GM19328 (cell line): Measurements from ENCODE around the gene SMR3A.

Source experiments
- ATAC-seq: cut with Tn5 transposase; IDR thresholded peaks from one replicate; pipeline ENCODE4 v1.9.1; 2021; ENCODE audit warnings: mild to moderate bottlenecking, moderate library complexity; ENCODE audit not compliant: unreplicated experiment

SMR3A gene

DNA sequence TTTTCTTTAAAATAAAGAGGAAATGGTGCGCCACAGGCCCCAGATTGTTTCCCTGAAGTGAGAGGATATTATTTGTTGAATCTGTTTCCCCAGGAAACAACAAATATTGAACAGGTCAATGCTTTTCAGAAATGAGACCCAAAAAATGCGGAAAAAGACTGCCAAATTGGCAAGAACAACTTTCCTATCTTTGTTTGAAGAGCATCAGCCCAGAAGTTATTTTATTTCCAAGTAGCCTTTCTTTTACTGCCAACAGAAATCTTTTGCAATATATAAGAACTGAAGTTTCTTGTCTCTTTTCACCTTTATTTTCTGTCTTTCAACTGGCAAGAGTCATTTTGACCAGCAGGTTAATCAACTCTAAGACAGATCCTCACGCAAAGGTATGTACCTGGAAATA is at the start of gene SMR3A:
TSS of gene SMR3A (plus strand) at position 301 of the 400 bp plus-strand sequence. CDS start 1,356 bp downstream, outside the sequence.
- ATAC-seq = no peak

DNA sequence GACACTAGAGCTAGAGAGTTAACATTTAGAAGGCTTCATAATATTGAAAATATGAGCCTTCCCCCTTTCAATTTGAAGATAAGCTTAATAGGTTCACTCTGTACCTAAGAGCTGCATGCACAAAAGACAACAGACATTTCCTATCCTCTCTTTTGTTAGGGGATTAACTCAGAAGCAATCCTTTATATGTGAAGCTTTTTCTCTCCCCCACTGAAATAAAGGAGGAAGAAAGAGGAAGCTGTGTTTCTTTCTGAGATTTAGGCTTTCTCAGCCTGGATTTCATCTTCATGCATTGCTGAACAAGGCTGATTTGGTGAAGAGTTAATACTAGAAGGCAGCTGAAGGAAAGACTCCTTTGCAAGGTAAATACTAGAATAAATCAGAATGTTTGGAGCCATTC is 46.8 kb upstream of the SMR3A start:
- no peak for ATAC-seq

DNA sequence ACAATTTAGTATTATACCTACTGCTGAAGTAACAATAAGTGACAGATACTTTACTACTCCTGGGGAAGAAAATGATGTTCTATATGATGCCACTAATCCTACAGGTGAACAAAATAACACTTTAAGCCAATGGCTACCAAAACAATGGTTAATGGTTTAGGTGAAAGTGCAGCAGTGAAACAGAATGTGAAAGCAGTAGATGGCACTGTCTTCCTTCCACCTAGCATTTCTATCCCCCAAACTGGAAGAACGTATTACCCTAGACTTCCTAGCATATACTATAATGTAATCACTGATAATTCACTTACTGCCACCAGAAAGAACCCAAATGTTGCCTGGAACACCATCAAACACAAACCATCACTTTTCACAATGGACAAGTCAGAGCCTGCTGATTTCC is 44.6 kb upstream of the SMR3A start:
- peak; percentile 62 for ATAC-seq

DNA sequence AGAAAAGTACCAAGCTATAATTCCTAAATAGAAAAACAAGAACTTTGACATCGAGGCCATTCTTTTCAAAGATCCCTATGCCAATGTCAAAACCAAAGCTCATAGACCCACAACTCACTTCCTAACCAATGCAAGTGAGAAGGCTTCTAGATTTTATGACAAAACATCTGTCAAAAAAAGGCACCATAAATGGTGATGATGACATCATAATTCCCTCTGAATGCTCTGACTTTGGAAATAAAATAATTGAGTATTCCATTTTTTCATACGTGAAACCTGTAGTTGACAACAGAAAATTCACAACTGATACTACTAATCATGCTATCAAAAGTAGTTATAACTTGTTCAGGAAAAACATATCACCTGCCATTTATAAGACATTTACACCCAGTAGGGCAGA is 34.5 kb upstream of the SMR3A start:
- ATAC-seq = no peak

GRCh38 chr4:70334681-70335080 is 25.9 kb upstream of the SMR3A start, which contains the start of gene CABS1:
Gene CABS1, plus strand, starts transcription at chr4:70334981. Its CDS starts 59 bp downstream, at chr4:70335040.
- no peak for ATAC-seq

DNA sequence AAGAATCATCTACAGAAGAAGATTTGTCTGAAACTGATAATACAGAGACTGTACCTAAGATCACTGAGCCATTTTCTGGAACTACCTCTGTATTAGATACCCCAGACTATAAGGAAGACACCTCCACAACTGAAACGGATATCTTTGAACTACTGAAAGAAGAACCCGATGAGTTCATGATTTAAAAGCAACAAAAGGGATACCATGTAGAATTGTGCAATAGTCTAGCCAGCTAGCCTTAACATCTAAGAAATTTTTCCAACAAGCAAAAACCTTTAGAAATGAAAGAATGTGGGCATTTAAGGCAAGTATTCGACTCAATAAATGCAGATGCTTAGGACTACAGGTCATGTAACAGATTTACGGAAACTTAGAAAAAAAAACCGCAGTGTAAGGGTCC is 24.5 kb upstream of the SMR3A start:
- no peak for ATAC-seq

GRCh38 chr4:70337886-70338420 is 22.6 kb upstream of the SMR3A start:
- ATAC-seq = no peak

DNA sequence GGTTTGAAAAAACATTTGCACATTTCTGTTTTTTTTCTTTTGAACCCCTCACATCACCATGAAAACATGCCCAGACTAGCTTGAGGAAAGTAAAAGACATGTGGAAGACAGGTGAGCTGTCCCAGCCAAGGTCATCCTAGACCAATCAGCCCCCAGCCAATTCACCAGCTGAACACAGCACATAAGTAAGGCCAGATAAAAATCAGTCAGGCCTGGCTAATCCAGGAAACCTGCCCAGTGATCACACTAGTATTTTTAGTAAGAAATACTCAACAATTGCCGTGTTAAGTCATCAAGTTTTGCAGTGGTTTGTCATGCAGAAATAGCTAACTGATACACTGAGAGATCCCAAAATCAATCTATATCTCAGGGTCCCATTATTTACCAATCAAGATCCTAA is 4.4 kb upstream of the SMR3A start:
- no peak for ATAC-seq

DNA sequence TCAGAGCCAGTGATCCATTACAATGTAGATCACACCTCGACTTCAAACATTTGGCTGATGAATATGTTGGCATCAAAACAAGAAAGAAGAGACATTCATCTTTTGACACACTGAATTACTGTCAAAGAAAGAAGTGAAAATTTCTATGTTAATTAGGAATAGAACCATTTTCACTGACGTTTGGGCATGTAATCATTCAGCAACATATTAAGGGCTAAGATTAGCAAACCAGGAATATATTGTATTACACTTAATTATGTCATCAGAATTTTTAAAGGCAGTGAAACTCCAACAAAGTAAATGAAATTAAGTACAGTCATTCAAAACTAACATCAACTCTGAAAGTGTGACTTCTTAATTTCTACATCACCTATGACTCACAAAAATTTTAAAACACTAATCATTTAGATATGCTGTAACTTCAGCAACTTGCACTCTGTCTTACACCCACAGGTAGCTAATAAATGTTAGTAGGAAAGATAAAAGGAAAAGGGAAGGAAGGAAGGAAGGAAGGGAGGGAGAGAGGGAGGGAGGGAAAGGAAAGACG is 1.4 kb upstream of the SMR3A start:
- no peak for ATAC-seq

GRCh38 chr4:70364002-70364401 is 3.4 kb downstream of the SMR3A start:
- ATAC-seq = peak; percentile 51

GRCh38 chr4:70365479-70365878 is 4.9 kb downstream of the SMR3A start:
- ATAC-seq = no peak

- no peak for ATAC-seq
These were observed 7.3 kb downstream of the SMR3A start for GRCh38 chr4:70367813-70368212.

DNA sequence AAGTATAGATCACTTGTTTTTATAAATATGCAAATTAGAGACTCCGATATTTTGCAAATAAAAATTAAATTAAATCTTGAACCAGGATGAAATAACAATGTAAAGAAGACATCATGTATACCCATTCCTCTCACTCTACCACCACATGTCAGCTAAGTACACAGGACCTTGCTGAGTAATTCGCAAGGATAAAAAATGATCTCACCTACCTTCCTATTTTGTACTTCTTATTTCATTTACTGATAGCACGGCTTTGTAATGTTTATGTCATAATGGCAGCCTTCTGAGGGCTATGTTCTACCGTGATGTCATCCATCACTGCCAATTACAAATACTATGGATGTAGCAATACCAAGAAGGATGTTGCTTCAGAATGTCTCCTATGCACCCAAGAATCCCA is 11.4 kb downstream of the SMR3A start:
- no peak for ATAC-seq

- ATAC-seq = no peak
These were observed 12.2 kb downstream of the SMR3A start for GRCh38 chr4:70372760-70373159.

DNA sequence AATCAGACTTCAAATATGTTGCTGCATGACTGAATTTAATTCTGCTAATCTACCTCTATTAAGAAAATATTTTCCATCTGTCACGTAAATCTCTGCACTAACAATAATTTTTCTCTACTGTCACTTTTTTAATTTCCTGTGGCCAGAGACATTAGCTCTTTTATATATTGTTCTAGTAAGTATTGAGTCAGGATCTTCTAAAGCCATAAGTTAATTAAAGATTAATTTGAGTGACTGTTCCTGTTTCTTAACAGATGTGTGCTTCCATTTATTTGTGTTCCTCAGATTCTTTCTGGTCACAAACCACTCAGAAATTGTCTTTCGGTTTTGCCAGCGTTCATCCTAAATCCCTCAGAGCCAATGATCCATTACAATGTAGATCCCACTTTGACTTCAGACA is 20.0 kb downstream of the SMR3A start:
- ATAC-seq = no peak

GRCh38 chr4:70382691-70383181 is 22.2 kb downstream of the SMR3A start, which contains the start of gene SMR3B:
Gene SMR3B, plus strand, starts transcription at chr4:70383131. Its CDS starts 1,380 bp downstream, at chr4:70384511.
- ATAC-seq = no peak

DNA sequence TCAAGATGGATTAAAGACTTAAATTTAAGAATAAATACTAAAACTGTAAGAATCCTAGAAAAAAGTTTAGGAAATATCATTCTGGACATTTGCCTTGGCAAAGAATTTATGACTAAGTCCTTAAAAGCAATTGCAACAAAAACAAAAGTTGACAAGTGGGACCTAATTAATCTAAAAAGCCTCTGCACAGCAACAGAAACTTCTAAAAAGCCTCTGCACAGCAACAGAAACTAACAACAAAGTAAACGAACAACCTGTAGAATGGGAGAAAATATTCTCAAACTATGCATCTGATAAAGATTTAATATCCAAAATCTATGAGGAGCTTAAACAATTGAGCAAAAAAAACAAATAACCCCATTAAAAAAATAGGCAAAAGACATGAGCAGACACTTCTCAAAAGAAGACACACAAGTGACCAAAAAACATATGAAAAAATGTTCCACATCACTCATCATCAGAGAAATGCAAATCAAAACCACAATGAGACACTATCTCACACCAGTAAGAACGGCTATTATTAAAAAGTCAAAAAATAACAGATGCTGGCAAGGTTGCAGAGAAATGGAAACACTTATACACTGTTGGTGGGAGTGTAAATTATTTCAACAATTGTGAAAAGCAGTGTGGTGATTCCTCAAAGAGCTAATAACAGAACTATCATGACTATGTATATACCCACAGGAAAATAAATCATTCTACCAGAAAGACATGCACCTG is 31.7 kb downstream of the SMR3A start:
- ATAC-seq = peak; percentile 55

DNA sequence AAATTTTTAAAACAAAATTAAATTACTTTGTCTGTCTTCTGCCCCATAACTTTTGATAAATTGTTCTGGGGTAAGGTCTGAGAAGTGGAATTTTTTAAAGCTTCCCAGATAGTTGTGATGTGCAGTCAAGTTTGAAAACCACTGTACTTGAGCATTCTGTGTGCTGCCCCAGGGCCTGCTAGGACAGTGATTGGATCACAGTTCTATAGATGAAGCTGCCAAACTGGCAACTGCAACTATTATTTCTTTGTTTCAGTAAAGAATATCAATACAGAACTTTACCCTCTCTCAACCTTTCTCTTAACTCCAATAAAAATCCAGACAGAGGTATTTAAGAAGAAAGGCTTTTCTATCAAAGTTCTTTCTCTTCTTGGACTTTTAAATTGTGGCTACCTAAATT is 37.0 kb downstream of the SMR3A start, which contains the start of gene OPRPN:
TSS of gene OPRPN (plus strand) at position 361 of the 400 bp plus-strand sequence. CDS start 1,346 bp downstream, outside the sequence.
- no peak for ATAC-seq

- ATAC-seq = no peak
These were observed 38.8 kb downstream of the SMR3A start for GRCh38 chr4:70399319-70399718.

DNA sequence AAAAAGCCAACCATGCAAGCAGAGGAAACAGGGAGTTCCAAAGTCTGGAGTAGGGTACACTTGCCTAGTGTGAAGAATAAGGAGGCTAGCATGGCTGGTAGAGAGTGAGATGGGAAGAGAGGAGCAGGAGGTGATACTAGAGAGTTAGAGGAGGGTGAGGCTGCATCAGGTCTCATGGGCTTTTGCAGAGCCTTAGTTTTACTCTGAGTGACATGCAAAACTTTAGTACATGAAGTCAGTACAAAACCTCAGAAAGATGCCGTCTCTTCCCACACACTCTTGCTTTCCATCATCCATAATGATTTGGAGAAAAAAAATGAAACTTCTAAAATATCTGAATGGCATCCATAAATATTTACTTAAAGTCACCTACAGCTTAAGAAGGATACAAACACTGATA is 42.2 kb downstream of the SMR3A start:
- peak; percentile 53 for ATAC-seq

- no peak for ATAC-seq
These were observed 45.2 kb downstream of the SMR3A start for GRCh38 chr4:70405765-70406164.
